ENCODE measurements around the gene SINHCAF. TPM values are rescaled to one million over a fixed set of nuclear protein-coding genes. Genes with fewer than 3 reads are reported as not detected.

Gene SINHCAF, protein sequence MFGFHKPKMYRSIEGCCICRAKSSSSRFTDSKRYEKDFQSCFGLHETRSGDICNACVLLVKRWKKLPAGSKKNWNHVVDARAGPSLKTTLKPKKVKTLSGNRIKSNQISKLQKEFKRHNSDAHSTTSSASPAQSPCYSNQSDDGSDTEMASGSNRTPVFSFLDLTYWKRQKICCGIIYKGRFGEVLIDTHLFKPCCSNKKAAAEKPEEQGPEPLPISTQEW
- 22.4 and 40.4 TPM in 2 replicates for total RNA-seq

DNA sequence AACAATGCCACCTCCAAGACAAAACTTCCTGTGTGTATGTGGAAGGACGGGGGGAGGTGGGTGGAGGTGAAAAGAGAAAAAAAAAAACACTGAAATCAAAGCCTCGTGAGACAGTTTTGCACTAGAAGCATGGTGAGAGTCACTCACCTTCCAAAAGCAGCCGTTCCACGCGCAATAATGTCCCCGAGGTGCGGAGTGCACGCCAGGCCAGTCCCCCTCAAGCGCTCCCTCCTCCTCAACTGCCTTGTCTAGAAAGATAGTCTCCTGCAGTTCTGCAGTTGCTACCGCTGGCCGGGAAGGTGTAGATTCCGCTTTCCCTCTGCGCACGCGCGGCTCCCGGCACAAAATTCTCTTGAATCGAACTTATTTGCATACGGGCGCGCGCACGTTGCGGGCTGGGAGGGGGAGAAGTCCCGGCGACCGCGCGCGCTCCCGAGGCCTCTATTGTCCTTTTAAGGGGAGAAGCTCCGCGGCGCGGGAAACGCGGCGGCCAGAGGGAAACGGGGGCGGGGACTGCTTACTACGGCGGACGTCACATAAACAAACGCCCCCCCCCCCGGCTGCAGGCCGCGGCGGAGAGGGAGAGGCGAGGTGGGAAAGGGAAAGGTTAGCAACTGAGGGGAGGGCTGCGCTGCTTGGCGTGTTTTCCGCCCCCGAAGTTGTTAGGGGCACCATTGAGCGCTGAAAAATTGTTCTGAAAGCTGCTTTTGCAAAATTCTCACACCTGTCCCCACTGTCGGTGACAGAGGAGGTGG, at the start of gene SINHCAF:
Gene SINHCAF, minus strand, starts transcription at position 274 of the 755 bp plus-strand sequence. CDS start 27,946 bp downstream, outside the sequence.

All from cardiac atrium fibroblast (primary cell).